ENCODE measurements around the gene CSTPP1.

DNA sequence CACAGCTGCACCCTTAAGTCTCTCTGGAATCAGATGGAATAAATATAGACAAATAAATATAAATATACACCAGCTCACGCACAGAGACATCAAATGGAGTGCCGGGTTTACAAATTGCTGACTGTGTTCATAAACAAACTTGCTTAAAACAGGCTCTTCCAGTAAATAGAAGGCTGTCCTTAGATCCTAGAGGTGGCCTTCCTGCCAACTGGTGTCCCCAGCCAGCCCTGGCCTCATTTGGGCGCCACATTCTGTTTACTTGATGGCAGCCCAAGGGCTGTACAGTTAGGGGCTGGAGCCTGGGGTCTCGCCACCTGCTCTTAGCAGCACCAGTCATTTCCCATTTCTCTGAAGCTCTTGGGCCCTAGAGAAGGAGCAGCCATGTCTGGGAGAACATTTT, 219.3 kb downstream of the CSTPP1 start:
- no peak for TF ChIP-seq POLR2A (IDR thresholded peaks at IDR 0.05)
- TF ChIP-seq, protein P1, sequence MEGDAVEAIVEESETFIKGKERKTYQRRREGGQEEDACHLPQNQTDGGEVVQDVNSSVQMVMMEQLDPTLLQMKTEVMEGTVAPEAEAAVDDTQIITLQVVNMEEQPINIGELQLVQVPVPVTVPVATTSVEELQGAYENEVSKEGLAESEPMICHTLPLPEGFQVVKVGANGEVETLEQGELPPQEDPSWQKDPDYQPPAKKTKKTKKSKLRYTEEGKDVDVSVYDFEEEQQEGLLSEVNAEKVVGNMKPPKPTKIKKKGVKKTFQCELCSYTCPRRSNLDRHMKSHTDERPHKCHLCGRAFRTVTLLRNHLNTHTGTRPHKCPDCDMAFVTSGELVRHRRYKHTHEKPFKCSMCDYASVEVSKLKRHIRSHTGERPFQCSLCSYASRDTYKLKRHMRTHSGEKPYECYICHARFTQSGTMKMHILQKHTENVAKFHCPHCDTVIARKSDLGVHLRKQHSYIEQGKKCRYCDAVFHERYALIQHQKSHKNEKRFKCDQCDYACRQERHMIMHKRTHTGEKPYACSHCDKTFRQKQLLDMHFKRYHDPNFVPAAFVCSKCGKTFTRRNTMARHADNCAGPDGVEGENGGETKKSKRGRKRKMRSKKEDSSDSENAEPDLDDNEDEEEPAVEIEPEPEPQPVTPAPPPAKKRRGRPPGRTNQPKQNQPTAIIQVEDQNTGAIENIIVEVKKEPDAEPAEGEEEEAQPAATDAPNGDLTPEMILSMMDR (IDR thresholded peaks at IDR 0.05): no peak
